CD4-positive, alpha-beta T cell treated with Interleukin-17A for 1 hour (primary cell): ENCODE data around the gene PLCG1.

ENCODE experiments used
- DNase-seq: peaks from one replicate; pipeline ENCODE4 v3.0.0-alpha.2; 2020

PLCG1 gene

GRCh38 chr20:41182296-41183212, 45.2 kb downstream of the PLCG1 start:
- DNase-seq, result no peak

- no peak for DNase-seq
Measured at GRCh38 chr20:41183391-41183790, 46.0 kb downstream of the PLCG1 start.

GRCh38 chr20:41183831-41184230, 46.5 kb downstream of the PLCG1 start:
- no peak for DNase-seq

GRCh38 chr20:41185013-41185757, 47.8 kb downstream of the PLCG1 start:
- no peak for DNase-seq

- no peak for DNase-seq
Measured at GRCh38 chr20:41187668-41188067, 50.3 kb downstream of the PLCG1 start.

GRCh38 chr20:41191562-41192500, 54.5 kb downstream of the PLCG1 start:
- no peak for DNase-seq

GRCh38 chr20:41192575-41192974, 55.2 kb downstream of the PLCG1 start:
- DNase-seq, result no peak

GRCh38 chr20:41196653-41197225, 59.4 kb downstream of the PLCG1 start:
- no peak for DNase-seq

GRCh38 chr20:41198443-41198842, 61.1 kb downstream of the PLCG1 start:
- no peak for DNase-seq

GRCh38 chr20:41200446-41201202, 63.3 kb downstream of the PLCG1 start:
- DNase-seq, result no peak

- no peak for DNase-seq
Measured at GRCh38 chr20:41201760-41202159, 64.4 kb downstream of the PLCG1 start.

GRCh38 chr20:41202426-41202825, 65.1 kb downstream of the PLCG1 start:
- no peak for DNase-seq

GRCh38 chr20:41203660-41204059, 66.3 kb downstream of the PLCG1 start:
- no peak for DNase-seq

GRCh38 chr20:41204304-41205265, 67.2 kb downstream of the PLCG1 start:
- DNase-seq, result no peak

- no peak for DNase-seq
Measured at GRCh38 chr20:41205313-41205712, 68.0 kb downstream of the PLCG1 start.

- no peak for DNase-seq
Measured at GRCh38 chr20:41213150-41213820, 75.9 kb downstream of the PLCG1 start.

GRCh38 chr20:41214202-41214601, 76.9 kb downstream of the PLCG1 start:
- DNase-seq, result no peak

- no peak for DNase-seq
Measured at GRCh38 chr20:41214666-41215065, 77.3 kb downstream of the PLCG1 start.

- DNase-seq, result no peak
Measured at GRCh38 chr20:41217422-41217821, 80.1 kb downstream of the PLCG1 start.

- DNase-seq, result no peak
Measured at GRCh38 chr20:41218466-41218865, 81.1 kb downstream of the PLCG1 start.
